NCI-H1092 treated with DMSO at 0.1 percent for 48 hours (cell line): ENCODE data around the gene LRRC56.

ENCODE experiments used
- DNase-seq: peaks from one replicate; lab custom pipeline; 2025; lab: John Stamatoyannopoulos, UW

The LRRC56 gene, protein sequence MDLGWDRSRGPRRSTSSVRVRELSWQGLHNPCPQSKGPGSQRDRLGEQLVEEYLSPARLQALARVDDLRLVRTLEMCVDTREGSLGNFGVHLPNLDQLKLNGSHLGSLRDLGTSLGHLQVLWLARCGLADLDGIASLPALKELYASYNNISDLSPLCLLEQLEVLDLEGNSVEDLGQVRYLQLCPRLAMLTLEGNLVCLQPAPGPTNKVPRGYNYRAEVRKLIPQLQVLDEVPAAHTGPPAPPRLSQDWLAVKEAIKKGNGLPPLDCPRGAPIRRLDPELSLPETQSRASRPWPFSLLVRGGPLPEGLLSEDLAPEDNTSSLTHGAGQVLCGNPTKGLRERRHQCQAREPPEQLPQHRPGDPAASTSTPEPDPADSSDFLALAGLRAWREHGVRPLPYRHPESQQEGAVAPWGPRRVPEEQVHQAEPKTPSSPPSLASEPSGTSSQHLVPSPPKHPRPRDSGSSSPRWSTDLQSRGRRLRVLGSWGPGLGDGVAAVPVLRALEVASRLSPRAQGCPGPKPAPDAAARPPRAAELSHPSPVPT

GRCh38 chr11:536841-537621 is at the start of gene LRRC56:
LRRC56 (plus strand) TSS chr11:537527; CDS start chr11:540685, 3,158 bp downstream.
- peak; percentile 76 for DNase-seq

GRCh38 chr11:487571-488021 is 49.7 kb upstream of the LRRC56 start:
- DNase-seq: no peak

GRCh38 chr11:488062-488461 is 49.3 kb upstream of the LRRC56 start:
- DNase-seq: no peak

GRCh38 chr11:488579-488978 is 48.7 kb upstream of the LRRC56 start:
- no peak for DNase-seq

- DNase-seq: no peak
Measured at GRCh38 chr11:488992-489391, 48.3 kb upstream of the LRRC56 start.

- DNase-seq: no peak
Measured at GRCh38 chr11:489610-490185, 47.6 kb upstream of the LRRC56 start.

- no peak for DNase-seq
Measured at GRCh38 chr11:490186-490929, 47.0 kb upstream of the LRRC56 start.

DNA sequence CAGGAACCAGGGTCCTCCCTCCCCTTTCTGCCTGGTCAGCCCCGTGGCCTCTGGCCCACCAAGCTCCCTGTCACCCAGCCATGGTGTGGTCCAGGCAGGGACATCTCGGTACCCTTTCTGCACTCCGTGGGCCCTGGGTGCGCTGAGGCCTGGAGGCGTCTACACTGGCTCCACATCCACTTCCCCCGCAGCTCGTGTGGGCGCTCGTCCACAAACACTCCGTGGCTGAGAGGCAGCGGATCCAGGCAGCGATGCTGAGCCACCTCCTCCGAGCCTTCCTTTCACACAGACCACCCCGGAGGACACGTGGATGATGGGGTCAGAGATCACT is 46.4 kb upstream of the LRRC56 start:
- DNase-seq: no peak

- DNase-seq: no peak
Measured at GRCh38 chr11:491358-491757, 46.0 kb upstream of the LRRC56 start.

- no peak for DNase-seq
Measured at GRCh38 chr11:492427-493226, 44.7 kb upstream of the LRRC56 start.

DNA sequence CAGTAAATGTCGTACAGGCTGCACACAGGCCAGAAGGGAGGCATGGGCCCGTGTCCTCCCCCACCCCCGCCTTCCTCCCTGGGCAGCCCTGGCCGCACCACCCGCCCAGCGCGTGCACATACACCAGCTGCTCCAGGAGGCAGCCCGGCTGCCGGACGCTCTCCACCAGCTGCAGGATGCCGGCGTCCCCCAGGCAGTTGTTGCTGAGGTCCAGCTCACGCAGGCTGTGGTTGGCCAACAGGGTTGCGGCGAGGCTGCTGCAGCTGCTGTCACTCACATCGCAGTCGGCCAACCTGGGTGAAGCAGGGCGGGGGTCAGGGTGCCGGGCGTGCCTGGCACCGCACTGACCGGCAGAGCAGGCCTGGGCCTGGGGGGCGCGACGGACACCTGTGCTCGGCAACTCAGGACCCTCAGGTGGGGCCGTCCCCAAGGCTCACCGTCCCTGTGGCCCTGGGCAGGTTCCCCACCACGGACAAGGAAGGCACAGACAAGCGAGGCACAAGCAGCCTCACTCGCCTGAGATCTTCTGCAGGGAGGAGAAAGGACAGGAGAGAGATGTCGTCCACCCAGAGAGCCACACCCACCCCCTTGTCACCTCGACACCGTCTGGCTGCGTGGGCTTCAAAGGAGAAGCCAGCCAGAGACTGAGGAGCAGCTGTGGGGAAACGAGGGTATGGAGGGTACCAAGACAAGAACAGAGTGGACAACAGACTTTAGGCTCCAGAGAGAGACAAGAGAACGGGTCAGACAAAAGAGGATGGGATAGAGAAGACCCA is 42.4 kb upstream of the LRRC56 start:
- DNase-seq: no peak

- DNase-seq: no peak
Measured at GRCh38 chr11:495537-495931, 41.8 kb upstream of the LRRC56 start.

DNA sequence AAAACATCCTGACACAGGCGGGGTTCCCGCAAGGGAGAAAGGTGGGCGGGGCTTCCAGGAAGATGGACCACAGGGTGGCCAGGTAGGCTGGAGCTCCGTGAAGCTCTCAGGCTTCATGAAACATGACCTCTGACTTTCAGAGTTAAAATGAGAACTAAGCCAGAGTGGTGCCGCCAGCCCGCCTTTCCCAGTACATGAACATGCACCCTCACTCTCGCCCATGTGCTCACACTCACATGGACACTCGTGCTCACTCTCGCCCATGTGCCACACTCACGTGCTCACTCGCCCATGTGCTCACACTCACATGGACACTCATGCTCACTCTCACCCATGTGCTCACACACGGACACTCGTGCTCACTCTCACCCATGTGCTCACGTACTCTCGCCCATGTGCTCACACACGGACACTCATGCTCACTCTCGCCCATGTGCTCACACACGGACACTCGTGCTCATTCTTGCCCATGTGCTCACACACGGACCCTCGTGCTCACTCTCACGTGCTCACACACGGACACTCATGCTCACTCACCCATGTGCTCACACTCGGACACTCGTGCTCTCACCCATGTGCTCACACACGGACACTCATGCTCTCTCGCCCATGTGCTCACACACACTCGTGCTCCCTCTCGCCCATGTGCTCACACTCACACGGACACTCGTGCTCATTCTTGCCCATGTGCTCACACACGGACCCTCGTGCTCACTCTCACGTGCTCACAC is 40.3 kb upstream of the LRRC56 start:
- DNase-seq: no peak

DNA sequence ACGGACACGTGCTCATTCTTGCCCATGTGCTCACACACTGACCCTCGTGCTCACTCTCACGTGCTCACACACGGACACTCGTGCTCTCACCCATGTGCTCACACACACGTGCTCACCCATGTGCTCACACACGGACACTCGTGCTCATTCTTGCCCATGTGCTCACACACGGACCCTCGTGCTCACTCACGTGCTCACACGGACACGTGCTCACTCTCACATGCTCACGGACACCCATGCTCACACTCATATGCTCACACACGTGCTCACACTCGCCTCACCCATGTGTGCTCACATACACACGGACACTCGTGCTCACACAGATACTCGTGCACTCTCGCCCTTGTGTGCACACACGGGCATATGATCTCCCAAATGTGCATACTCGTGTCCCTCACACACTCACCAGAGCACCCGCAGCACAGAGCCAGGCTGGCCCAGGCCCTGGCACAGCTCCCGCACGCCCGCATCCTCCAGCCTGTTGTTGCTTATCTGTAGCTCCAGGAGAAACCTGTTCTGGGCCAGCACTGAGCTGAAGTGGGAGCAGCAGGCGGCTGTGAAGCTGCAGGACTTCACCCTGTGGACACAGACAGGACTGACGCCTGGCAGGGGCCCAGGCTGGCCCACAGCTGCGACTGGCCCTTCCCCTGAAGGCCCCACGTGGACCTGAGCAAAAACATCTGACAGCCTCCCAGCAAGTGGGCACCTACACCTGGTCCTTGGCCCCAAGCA is 39.6 kb upstream of the LRRC56 start:
- no peak for DNase-seq

DNA sequence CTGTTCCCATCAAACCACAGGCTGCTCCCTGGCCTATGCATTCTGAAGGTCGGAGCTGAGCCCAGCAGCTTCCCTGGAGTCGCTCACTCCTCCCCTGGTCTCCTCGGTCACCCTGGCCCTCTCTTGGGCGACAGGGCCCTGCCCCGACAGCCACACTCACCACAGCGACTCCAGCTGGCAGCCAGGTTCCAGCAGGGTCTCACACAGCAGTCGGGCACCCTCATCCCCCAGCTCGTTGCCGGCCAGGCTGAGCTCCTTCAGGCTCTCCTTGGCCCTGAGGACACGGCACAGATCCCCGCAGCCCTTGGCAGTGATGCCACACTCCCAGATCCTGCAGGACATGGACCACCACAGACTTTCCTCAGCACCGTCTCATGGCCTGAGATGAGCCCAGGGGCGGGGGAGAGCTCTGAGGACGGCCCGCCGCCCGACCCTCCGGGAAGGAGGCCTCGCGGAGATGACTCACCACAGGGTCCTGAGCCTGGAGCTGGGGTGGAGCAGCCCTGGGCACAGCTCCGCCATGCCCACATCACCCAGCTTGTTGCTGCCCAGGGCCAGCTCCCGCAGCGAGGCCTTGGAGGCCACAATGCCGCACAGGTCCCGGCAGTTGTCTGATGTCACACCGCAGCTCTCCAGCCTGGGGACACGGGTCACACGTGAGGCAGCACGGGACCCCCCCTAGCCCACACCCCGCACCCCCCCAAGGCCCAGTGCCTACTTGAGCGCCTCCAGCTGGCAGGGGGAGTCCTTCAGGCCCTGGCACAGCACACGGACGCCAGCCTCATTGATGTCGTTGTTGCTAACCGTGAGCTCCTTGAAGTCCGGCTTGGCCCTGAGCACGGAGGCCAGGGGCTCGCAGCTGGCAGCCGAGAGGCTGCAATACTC is 38.8 kb upstream of the LRRC56 start:
- DNase-seq: no peak

- no peak for DNase-seq
Measured at GRCh38 chr11:499201-500076, 37.9 kb upstream of the LRRC56 start.
